ENCODE results near the gene ACRBP.

ACRBP gene

GRCh38 chr12:6639151-6639801 is 8.0 kb downstream of the ACRBP start:
- no peak for DNase-seq (ENCODE audit: extremely low read depth, low read depth)

GRCh38 chr12:6638305-6638704 is 8.9 kb downstream of the ACRBP start:
- TF ChIP-seq CTCF (IDR thresholded peaks at IDR 0.05; ENCODE audit: low read depth, low read length), result no peak

More at GRCh38 chr12:6639151-6639801, 8.0 kb downstream of the ACRBP start:
- no peak for TF ChIP-seq CTCF (IDR thresholded peaks at IDR 0.05; ENCODE audit: low read depth, low read length)

GRCh38 chr12:6635856-6636531 is 11.2 kb downstream of the ACRBP start, which contains the start of gene LPAR5:
LPAR5 (minus strand) TSS chr12:6635959; CDS start chr12:6621248, 14,711 bp downstream.
- no peak for TF ChIP-seq CTCF (IDR thresholded peaks at IDR 0.05; ENCODE audit: low read depth, low read length)
- no peak for DNase-seq (ENCODE audit: extremely low read depth, low read depth)

More at GRCh38 chr12:6638305-6638704, 8.9 kb downstream of the ACRBP start:
- no peak for DNase-seq (ENCODE audit: extremely low read depth, low read depth)

GRCh38 chr12:6635375-6635855 is 11.8 kb downstream of the ACRBP start:
- no peak for TF ChIP-seq CTCF (IDR thresholded peaks at IDR 0.05; ENCODE audit: low read depth, low read length)
- DNase-seq (ENCODE audit: extremely low read depth, low read depth), result no peak

- no peak for TF ChIP-seq CTCF (IDR thresholded peaks at IDR 0.05; ENCODE audit: low read depth, low read length)
- DNase-seq (ENCODE audit: extremely low read depth, low read depth), result no peak
Measured at GRCh38 chr12:6632026-6632983, 14.9 kb downstream of the ACRBP start.

- no peak for TF ChIP-seq CTCF (IDR thresholded peaks at IDR 0.05; ENCODE audit: low read depth, low read length)
- no peak for DNase-seq (ENCODE audit: extremely low read depth, low read depth)
Measured at GRCh38 chr12:6631549-6631961, 15.7 kb downstream of the ACRBP start.

Measured in AG09319 (cell line).